Endodermal cell (in vitro differentiated cells): Measurements from ENCODE around the gene FMOD. TPM values are rescaled to one million over a fixed set of nuclear protein-coding genes. Genes with fewer than 3 reads are reported as not detected.

Experiments
- DNase-seq: peaks from one replicate; pipeline ENCODE4 v3.0.0-alpha.2; 2017
- H3K27ac ChIP-seq: 2 replicates; pipeline ENCODE4 v1.5.1; 2013; ENCODE audit warnings: mild to moderate bottlenecking, low read depth, low read length, moderate library complexity
- H3K27me3 ChIP-seq: 2 replicates; pipeline ENCODE4 v1.6.1; 2013; ENCODE audit warnings: mild to moderate bottlenecking, low read length, moderate library complexity; ENCODE audit not compliant: insufficient read depth, control insufficient read depth, poor library complexity, severe bottlenecking
- H3K36me3 ChIP-seq: 2 replicates; pipeline ENCODE4 v1.7.0; 2013; ENCODE audit warnings: mild to moderate bottlenecking, low read length, moderate library complexity; ENCODE audit not compliant: control insufficient read depth, insufficient read depth
- H3K4me1 ChIP-seq: one replicate; pipeline ENCODE4 v1.7.0; 2013; ENCODE audit warnings: low read length; ENCODE audit not compliant: control insufficient read depth, insufficient read depth
- H3K4me3 ChIP-seq: 2 replicates; pipeline ENCODE4 v1.5.1; 2013; ENCODE audit warnings: mild to moderate bottlenecking, low read length, moderate library complexity
- H3K9ac ChIP-seq: 2 replicates; pipeline ENCODE4 v1.6.1; 2013; ENCODE audit warnings: mild to moderate bottlenecking, low read length, moderate library complexity; ENCODE audit not compliant: poor library complexity, severe bottlenecking; ENCODE audit errors: extremely low read depth
- H3K9me3 ChIP-seq: 2 replicates; pipeline ENCODE4 v1.6.1; 2013; ENCODE audit warnings: mild to moderate bottlenecking, low read length, moderate library complexity; ENCODE audit not compliant: control insufficient read depth
- H3K27ac Mint-ChIP-seq: 2 replicates; pipeline ENCODE4 v1.8.0; 2020; ENCODE audit warnings: mixed read lengths
- H3K27me3 Mint-ChIP-seq: 2 replicates; pipeline ENCODE4 v1.8.0; 2021; ENCODE audit warnings: mild to moderate bottlenecking, mixed read lengths; ENCODE audit not compliant: insufficient read depth
- H3K36me3 Mint-ChIP-seq: 2 replicates; pipeline ENCODE4 v1.8.0; 2020; ENCODE audit warnings: low read depth, mixed read lengths
- H3K4me1 Mint-ChIP-seq: 2 replicates; pipeline ENCODE4 v1.8.0; 2020; ENCODE audit warnings: mixed read lengths
- H3K4me3 Mint-ChIP-seq: 2 replicates; pipeline ENCODE4 v1.8.0; 2020; ENCODE audit warnings: mild to moderate bottlenecking, moderate library complexity, mixed read lengths
- H3K9me3 Mint-ChIP-seq: 2 replicates; pipeline ENCODE4 v1.8.0; 2020; ENCODE audit warnings: mild to moderate bottlenecking, mixed read lengths
- WGBS, 2 experiments: methylation state at CpG; one replicate each; pipeline versions ENCODE4 v1.1.5 to v1.1.7; 2013; ENCODE audit warnings: missing lambda C conversion rate in 2 of 2, mixed read lengths in 1 of 2; ENCODE audit not compliant: insufficient coverage in 1 of 2, insufficient read length in 1 of 2; 5-methylcytosine and 5-hydroxymethylcytosine counted together
- total RNA-seq, 2 donors: library from RNA; stranded (reverse); fragmentation: NEBNext Ultra II Directional in 1 of 2; extraction: Animal tissue kit (Norgen Biotek cat#: 25700) in 1 of 2; gene quantifications; 2 replicates in 1 of 2; 3 replicates in 1 of 2; pipeline ENCODE4 v1.2.1, GENCODE V29; 2021
- TF ChIP-seq, protein P1 (sequence below): fragments of 200-600 bp; sonication (generic); conservative IDR thresholded peaks from 2 replicates; pipeline ENCODE4 v1.5.0; 2021; ENCODE audit warnings: antibody characterized with exemption, mild to moderate bottlenecking

Gene FMOD
- total RNA-seq, 2 donors from 2014 or later: 2.9 to 4.8 TPM

DNA sequence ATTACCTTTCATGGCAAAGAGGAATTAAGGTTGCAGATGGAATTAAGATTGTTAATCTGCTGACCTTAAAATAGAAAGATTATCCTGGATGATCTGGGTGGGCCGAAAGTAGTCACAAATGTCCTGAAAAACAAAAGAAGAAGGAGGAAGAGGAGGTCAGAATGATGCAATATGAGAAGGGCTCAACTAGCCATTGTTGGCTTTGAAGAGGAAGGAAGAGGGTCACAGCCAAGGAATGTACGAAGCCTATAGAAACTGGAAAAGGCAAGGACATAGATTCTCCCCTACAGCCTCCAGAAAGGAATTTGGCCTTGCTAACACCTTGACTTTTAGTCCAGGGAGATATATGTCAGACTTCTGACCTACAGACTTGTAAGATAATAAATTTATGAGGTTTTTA is 39.4 kb upstream of the FMOD start:
- Histone ChIP-seq H3K4me3 (no peak overlapping the region), H3K36me3 (no peaks in the 10 kb centered on the region), H3K27ac (no peak overlapping the region), H3K27me3 (peaks cover 9% of the 10 kb centered on the region), H3K9me3 (peaks cover 12% of the 10 kb centered on the region), H3K4me1 (no peaks in the 10 kb centered on the region), H3K9ac (no peak overlapping the region)
- H3K27ac Mint-ChIP-seq: no peak overlapping the region
- 81 to 100% methylated on average over 1 to 2 of the region's 2 CpGs for WGBS, 2 experiments
- peaks cover 18% of the 10 kb centered on the region for H3K27me3 Mint-ChIP-seq
- TF ChIP-seq, protein P1, sequence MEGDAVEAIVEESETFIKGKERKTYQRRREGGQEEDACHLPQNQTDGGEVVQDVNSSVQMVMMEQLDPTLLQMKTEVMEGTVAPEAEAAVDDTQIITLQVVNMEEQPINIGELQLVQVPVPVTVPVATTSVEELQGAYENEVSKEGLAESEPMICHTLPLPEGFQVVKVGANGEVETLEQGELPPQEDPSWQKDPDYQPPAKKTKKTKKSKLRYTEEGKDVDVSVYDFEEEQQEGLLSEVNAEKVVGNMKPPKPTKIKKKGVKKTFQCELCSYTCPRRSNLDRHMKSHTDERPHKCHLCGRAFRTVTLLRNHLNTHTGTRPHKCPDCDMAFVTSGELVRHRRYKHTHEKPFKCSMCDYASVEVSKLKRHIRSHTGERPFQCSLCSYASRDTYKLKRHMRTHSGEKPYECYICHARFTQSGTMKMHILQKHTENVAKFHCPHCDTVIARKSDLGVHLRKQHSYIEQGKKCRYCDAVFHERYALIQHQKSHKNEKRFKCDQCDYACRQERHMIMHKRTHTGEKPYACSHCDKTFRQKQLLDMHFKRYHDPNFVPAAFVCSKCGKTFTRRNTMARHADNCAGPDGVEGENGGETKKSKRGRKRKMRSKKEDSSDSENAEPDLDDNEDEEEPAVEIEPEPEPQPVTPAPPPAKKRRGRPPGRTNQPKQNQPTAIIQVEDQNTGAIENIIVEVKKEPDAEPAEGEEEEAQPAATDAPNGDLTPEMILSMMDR: no peak
- no peaks in the 10 kb centered on the region for H3K36me3 Mint-ChIP-seq
- H3K4me3 Mint-ChIP-seq: no peak overlapping the region
- H3K4me1 Mint-ChIP-seq: no peaks in the 10 kb centered on the region
- peaks cover 7% of the 10 kb centered on the region for H3K9me3 Mint-ChIP-seq
- DNase-seq: no peak

DNA sequence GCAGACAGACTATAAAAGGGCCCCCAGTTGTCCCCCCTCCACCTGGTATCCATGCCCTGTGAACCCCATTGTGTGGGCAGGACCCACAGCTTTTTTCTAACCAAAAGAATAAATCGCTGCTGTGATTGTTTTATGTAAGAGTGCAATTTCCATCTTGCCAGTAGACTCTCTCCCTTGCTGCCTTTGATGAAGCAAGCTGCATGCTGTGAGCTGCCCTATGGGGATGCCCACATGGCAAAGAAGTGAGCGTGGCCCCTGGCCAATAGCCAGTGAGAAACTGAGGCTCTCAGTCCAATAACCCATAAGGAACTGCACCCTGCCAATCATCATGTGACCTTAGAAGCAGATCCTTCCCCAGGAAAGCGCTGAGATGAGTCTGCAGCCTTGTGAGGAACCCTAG is 37.8 kb upstream of the FMOD start:
- no peak overlapping the region for H3K4me3 Mint-ChIP-seq
- H3K4me3 ChIP-seq: no peak overlapping the region
- H3K27me3 ChIP-seq: peaks cover 9% of the 10 kb centered on the region
- no peaks in the 10 kb centered on the region for H3K36me3 Mint-ChIP-seq
- H3K36me3 ChIP-seq: no peaks in the 10 kb centered on the region
- no peak for DNase-seq
- peaks cover 7% of the 10 kb centered on the region for H3K9me3 Mint-ChIP-seq
- no peaks in the 10 kb centered on the region for H3K4me1 Mint-ChIP-seq
- no peak overlapping the region for H3K27ac ChIP-seq
- H3K4me1 ChIP-seq: no peaks in the 10 kb centered on the region
- 91 to 95% methylated on average over 3 of the region's 3 CpGs for WGBS, 2 experiments
- no peak overlapping the region for H3K27ac Mint-ChIP-seq
- H3K9me3 ChIP-seq: peaks cover 12% of the 10 kb centered on the region
- H3K27me3 Mint-ChIP-seq: peaks cover 15% of the 10 kb centered on the region
- H3K9ac ChIP-seq: no peak overlapping the region
- TF ChIP-seq, protein P1: no peak

GRCh38 chr1:203382026-203382425 is 31.1 kb upstream of the FMOD start:
- H3K9me3 ChIP-seq: no peaks in the 10 kb centered on the region
- DNase-seq: no peak
- no peak overlapping the region for H3K4me3 ChIP-seq
- no peaks in the 10 kb centered on the region for H3K36me3 ChIP-seq
- no peaks in the 10 kb centered on the region for H3K36me3 Mint-ChIP-seq
- no peak overlapping the region for H3K27ac ChIP-seq
- peaks cover 9% of the 10 kb centered on the region for H3K4me1 Mint-ChIP-seq
- peaks cover 15% of the 10 kb centered on the region for H3K27me3 Mint-ChIP-seq
- no peaks in the 10 kb centered on the region for H3K27me3 ChIP-seq
- 14 to 71% methylated on average over 1 of the region's 1 CpG for WGBS, 2 experiments
- no peaks in the 10 kb centered on the region for H3K9me3 Mint-ChIP-seq
- no peaks in the 10 kb centered on the region for H3K4me1 ChIP-seq
- TF ChIP-seq, protein P1: no peak
- no peak overlapping the region for H3K9ac ChIP-seq
- no peak overlapping the region for H3K27ac Mint-ChIP-seq
- H3K4me3 Mint-ChIP-seq: no peak overlapping the region
